Motor neuron (in vitro differentiated cells): ENCODE data around the gene MED25. TPM values are rescaled to one million over a fixed set of nuclear protein-coding genes. Genes with fewer than 3 reads are reported as not detected.

ENCODE experiments used
- ATAC-seq, 8 experiments: fragments of 200-7000 bp; cut with Tn5 transposase; replicated peaks in 6 of 8; 2 replicates each; pipeline ENCODE4 v1.8.0; 2021; ENCODE audit warnings: mild to moderate bottlenecking in 8 of 8, moderate library complexity in 8 of 8
- H3K27ac ChIP-seq, 2 donors: fragments of 250-450 bp; sonication (Bioruptor Pico); 2 replicates each; pipeline ENCODE4 v1.9.0; 2021; ENCODE audit warnings: antibody characterized with exemption in 2 of 2, mild to moderate bottlenecking in 2 of 2, moderate library complexity in 1 of 2
- H3K4me1 ChIP-seq, 2 donors: fragments of 250-450 bp; sonication (Bioruptor Pico); replicated peaks in 1 of 2; 2 replicates each; pipeline ENCODE4 v1.6.1; 2021; ENCODE audit warnings: antibody characterized with exemption in 2 of 2, mild to moderate bottlenecking in 2 of 2, moderate library complexity in 1 of 2
- H3K4me3 ChIP-seq, 5 donors: fragments of 250-450 bp; sonication (Bioruptor Pico); 2 replicates each; pipeline ENCODE4 v1.9.0; 2021; ENCODE audit warnings: antibody characterized with exemption in 5 of 5, mild to moderate bottlenecking in 5 of 5, moderate library complexity in 4 of 5
- WGBS, 10 experiments: fragments of 450-650 bp; shearing (Covaris generic); methylation state at CpG; one replicate each; pipeline ENCODE4 v1.0.0; 2022; 5-methylcytosine and 5-hydroxymethylcytosine counted together
- in situ Hi-C, 9 experiments: fragments of 400-800 bp; cut with MboI; loops; one replicate each; pipeline ENCODE4 v1.15.0; 2021; ENCODE audit warnings: low sequenced_read_pairs in 9 of 9, low pct_unique_long_range_greater_than_20kb in 2 of 9; ENCODE audit not compliant: unreplicated experiment in 9 of 9
- total RNA-seq, 8 experiments: library from RNA; unstranded; fragments of 300-600 nt; gene quantifications; 2 replicates each; pipeline versions ENCODE4 v1.2.3 to v1.2.4, GENCODE V29; 2022

MED25 gene
- total RNA-seq, 8 experiments from 2014 or later = 16.4 to 38.0 (median 24.5) TPM

DNA sequence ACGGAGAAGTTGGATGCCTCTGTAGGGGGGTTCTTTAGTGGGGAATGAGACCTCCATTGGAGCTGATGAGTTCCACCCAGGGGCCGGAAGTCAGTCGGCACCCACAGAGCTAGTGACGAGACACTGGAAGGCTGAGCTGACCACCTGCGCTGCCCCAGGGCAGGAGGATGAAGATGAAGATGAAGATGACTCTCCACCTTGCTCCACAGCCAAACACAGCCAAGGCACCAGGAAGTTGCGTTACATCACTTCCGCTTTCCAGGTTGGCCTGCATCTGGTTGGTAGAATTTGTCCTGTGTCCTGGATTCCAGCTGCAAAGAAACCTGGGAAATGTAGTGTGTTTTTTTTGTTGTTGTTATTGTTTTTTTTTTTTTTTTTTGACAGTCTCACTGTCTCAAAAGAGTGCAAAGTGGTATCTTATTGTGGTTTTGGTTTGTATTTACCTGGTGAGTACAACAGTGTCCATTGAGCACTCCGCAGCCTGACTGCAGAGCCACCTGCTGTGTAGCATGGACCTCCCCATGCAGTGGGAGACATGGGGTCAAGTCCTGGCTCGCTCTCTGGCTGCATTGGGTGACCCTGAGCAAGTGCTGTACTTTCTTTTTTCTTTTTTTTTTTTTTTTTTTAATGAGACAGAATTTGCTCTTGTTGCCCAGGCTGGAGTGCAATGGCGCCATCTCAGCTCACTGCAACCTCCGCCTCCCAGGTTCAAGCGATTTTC is 61.3 kb downstream of the MED25 start:
- ATAC-seq = no peak
- Histone ChIP-seq H3K27ac (no peak overlapping the region), H3K4me1 (peaks cover 4 to 9% of the 10 kb centered on the region in 2 donors), H3K4me3 (peak overlapping the region in 1 of 5 donors; percentile 96)
- 83 to 100% (median 96%) methylated on average over 2 to 9 of the region's 12 CpGs; no CpG with 5 or more reads in 1 of the 10 experiments for WGBS, 10 experiments
- in situ Hi-C loops = no loop called here

DNA sequence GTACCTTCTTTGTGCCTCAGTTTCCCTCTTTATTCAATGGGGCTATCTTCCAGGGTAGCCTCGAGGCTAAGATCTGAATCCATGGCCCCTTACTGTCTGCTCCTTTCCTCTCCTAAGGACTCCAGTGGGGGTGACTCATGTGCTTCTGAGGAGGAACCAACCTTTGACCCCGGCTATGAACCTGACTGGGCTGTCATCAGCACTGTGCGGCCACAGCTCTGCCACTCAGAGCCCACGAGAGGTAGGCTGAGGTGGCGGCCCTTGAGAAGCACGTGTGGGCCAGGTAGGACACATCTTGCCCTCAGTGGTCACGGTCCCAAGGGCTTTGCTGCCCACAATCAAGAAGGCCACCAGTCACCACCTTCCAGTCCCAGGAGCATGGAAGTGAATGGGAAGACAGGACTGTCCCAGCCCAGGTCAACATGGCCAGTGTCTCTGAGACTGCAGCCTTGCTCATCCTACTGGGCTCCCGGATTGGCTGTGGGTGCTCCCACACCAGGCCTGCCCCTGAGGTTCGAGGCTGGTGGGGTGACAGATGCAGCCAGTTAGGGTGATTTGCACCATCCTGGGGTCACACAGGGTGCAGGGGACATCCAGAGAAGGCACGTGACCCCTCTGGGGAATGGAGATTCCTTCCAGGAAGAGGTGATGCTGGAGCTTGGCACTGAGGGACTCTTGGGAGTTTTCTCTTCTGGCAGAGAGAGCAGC is 62.2 kb downstream of the MED25 start:
- H3K4me1 ChIP-seq = peaks cover 4 to 8% of the 10 kb centered on the region in 2 donors
- WGBS, 10 experiments = 94 to 100% (median 100%) methylated on average over 1 to 3 of the region's 10 CpGs; no CpG with 5 or more reads in 6 of the 10 experiments
- in situ Hi-C loops = no loop called here
- H3K4me3 ChIP-seq = no peak overlapping the region
- no peak overlapping the region for H3K27ac ChIP-seq
- ATAC-seq = no peak

DNA sequence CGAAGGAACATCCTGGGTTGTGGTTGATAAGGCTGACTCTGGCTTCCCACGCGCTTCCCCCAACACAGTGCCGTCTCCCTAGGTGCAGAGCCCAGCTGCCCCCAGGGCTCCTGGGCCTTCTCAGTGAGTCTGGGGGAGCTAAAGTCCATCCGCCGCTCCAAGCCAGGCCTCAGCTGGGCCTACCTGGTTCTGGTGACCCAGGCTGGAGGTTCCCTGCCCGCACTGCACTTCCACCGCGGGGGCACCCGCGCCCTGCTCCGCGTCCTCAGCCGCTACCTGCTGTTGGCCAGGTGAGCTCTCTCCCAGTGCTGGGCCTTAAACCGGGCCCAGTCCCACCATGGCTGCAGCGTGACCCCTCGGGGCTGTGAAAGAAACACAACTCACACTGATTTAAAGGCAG is 63.1 kb downstream of the MED25 start:
- no peak overlapping the region for H3K27ac ChIP-seq
- H3K4me1 ChIP-seq = peaks cover 0 to 5% of the 10 kb centered on the region in 2 donors
- in situ Hi-C loops = no loop called here
- no peak for ATAC-seq
- whole genome bisulfite sequencing, 10 experiments = 95% methylated on average over 13 of the region's 17 CpGs; no CpG with 5 or more reads in 9 of the 10 experiments
- H3K4me3 ChIP-seq = no peak overlapping the region

DNA sequence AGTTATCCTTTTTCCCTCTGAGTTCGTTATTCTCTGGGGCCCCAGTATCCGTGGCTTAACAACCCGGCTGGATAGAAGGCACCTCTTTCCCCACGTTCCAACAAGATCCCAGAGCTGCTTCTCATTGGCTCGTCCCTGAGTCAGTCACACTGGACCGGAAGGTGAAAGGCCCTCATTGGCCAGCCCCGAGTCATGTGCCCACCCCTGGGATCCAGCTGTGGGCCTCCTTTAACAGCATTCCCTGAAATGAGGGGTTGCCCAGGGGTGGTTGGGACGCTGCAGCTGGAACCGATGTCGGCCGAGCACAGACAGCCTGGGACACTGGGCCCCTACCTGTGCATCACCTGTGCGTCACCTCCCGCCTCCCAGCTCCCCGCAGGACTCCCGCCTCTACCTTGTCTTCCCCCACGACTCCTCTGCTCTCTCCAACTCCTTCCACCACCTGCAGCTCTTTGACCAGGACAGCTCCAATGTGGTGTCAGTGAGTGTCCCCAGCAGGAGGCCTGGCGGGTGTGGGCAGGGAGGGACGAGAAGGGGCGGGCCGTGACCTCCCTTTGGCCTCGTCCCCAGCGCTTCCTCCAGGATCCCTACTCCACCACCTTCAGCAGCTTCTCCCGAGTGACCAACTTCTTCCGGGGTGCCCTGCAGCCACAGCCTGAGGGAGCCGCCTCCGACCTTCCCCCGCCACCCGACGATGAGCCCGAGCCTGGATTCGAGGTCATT is 63.7 kb downstream of the MED25 start:
- peaks cover 0 to 5% of the 10 kb centered on the region in 2 donors for H3K4me1 ChIP-seq
- no peak overlapping the region for H3K27ac ChIP-seq
- 60 to 100% (median 89%) methylated on average over 1 to 9 of the region's 31 CpGs; no CpG with 5 or more reads in 2 of the 10 experiments for WGBS, 10 experiments
- no peak overlapping the region for H3K4me3 ChIP-seq
- in situ Hi-C loops = no loop called here
- ATAC-seq = no peak

DNA sequence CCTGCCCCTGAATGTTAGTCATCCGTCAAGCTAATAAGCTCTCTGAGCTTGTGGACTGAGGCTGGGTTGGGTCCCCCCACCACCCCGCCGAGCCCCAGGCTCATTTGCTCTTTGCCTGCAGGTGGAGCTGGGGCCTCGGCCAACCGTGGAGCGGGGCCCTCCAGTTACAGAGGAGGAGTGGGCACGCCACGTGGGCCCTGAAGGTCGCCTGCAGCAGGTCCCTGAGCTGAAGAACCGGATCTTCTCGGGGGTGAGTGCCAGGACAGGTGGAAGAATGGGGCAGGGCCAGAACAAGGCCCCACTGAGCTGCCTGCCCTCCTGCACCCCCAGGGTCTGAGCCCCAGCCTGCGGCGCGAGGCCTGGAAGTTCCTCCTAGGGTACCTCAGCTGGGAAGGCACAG is 64.6 kb downstream of the MED25 start:
- H3K4me3 ChIP-seq = no peak overlapping the region
- ATAC-seq = no peak
- H3K4me1 ChIP-seq = peaks cover 0 to 5% of the 10 kb centered on the region in 2 donors
- in situ Hi-C loops = no loop called here
- no peak overlapping the region for H3K27ac ChIP-seq
- 87 to 100% (median 95%) methylated on average over 1 to 6 of the region's 14 CpGs; no CpG with 5 or more reads in 4 of the 10 experiments for WGBS, 10 experiments

DNA sequence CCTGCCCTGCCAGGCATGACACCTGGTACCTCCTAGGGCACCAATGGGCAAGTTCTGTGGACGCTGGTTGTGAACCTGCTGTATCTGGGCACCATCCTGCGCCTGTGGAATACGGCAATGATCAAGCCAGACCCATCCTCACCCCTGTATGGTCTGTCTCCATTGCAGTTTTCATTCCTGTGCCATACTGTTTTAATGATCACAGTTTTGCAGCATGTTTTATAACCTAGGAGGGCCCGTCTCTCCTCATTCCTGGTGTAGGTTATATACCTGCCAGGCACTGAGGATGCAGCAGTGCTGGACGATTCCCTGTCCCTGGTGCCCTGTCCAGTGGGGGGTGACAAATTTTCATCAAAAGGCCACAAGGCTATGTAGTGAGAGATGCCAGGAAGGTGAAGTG is 65.0 kb downstream of the MED25 start:
- WGBS, 10 experiments = 72 to 100% (median 87%) methylated on average over 1 to 5 of the region's 5 CpGs; no CpG with 5 or more reads in 2 of the 10 experiments
- no peak for ATAC-seq
- Histone ChIP-seq H3K27ac (no peak overlapping the region), H3K4me3 (no peak overlapping the region), H3K4me1 (peaks cover 0 to 5% of the 10 kb centered on the region in 2 donors)
- in situ Hi-C loops = no loop called here

DNA sequence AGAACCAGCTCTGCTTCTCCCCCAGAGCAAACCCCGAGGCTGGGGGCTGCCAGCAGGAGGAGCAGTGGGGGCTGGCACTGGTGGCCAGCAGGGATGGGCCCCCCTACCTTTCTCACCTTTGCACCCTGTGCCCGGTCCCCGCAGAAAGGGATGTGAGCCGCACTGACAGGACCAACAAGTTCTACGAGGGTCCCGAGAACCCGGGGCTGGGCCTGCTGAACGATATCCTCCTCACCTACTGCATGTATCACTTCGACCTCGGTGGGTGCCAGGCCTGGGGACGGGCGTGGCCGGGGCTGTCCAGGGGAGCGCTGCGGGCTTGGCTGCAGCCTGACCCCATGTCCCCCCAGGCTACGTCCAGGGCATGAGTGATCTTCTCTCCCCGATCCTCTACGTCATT is 66.0 kb downstream of the MED25 start:
- H3K4me3 ChIP-seq = no peak overlapping the region
- ATAC-seq = no peak
- 67 to 100% (median 99%) methylated on average over 1 to 14 of the region's 18 CpGs; no CpG with 5 or more reads in 6 of the 10 experiments for WGBS, 10 experiments
- no peaks in the 10 kb centered on the region for H3K4me1 ChIP-seq
- in situ Hi-C loops = no loop called here
- H3K27ac ChIP-seq = no peak overlapping the region

DNA sequence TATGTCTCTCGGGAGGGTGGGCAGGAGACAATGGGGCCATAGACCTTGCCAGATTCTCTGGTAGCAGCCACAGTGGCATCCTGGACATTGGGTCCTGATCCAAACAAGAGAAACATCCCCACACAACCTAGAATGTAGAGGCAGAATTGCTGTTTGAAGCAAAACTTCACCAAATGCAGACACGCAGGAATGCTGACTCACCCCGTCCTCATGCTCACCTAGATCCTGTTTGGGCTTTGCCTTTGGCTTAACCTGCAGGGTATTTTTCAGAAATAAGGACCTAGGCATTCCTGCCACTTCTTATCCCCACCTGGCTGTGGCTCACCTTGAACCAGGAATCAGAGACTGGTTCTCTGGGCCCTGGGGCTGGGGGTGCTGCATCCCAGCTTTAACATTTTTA is 66.7 kb downstream of the MED25 start:
- no peaks in the 10 kb centered on the region for H3K4me1 ChIP-seq
- in situ Hi-C loops = no loop called here
- no peak overlapping the region for H3K4me3 ChIP-seq
- no peak for ATAC-seq
- H3K27ac ChIP-seq = no peak overlapping the region
- WGBS, 10 experiments = 81 to 93% (median 88%) methylated on average over 1 to 3 of the region's 3 CpGs; no CpG with 5 or more reads in 6 of the 10 experiments

Other genes with a start within 250 kb of the MED25 start
- 100 to 1,000 TPM in 2 of 8 experiments, 10 to 100 TPM in 6; 61.7 to 145 (median 76.6) TPM for gene NOSIP, start 237.7 kb upstream of the MED25 start, total RNA-seq
- gene PRRG2, start 237.0 kb upstream of the MED25 start, total RNA-seq = 1 to 10 TPM in 1 of 8 experiments, under 1 TPM in 7; 0.21 to 1.1 (median 0.60) TPM
- gene PRR12, start 227.1 kb upstream of the MED25 start, total RNA-seq = 10 to 100 TPM in 3 of 8 experiments, 1 to 10 TPM in 5; 3.3 to 18.8 (median 7.5) TPM
- 10 to 100 TPM in 4 of 8 experiments, 1 to 10 TPM in 2, under 1 TPM in 2; 0.79 to 35.2 (median 7.5) TPM for gene RRAS, start 178.1 kb upstream of the MED25 start, total RNA-seq
- gene SCAF1, start 176.1 kb upstream of the MED25 start, total RNA-seq = 10 to 100 TPM; 10.1 to 33.0 (median 20.1) TPM
- gene IRF3, start 152.4 kb upstream of the MED25 start, total RNA-seq = 100 to 1,000 TPM in 1 of 8 experiments, 10 to 100 TPM in 7; 40.8 to 110 (median 53.4) TPM
- gene BCL2L12, start 152.4 kb upstream of the MED25 start, total RNA-seq = 10 to 100 TPM in 3 of 8 experiments, 1 to 10 TPM in 5; 5.3 to 34.6 (median 8.2) TPM
- 100 to 1,000 TPM; 190 to 369 (median 229) TPM for gene PRMT1, start 141.0 kb upstream of the MED25 start, total RNA-seq
- 1 to 10 TPM in 7 of 8 experiments, under 1 TPM in 1; 0.66 to 5.2 (median 2.1) TPM for gene ADM5, start 128.7 kb upstream of the MED25 start, total RNA-seq
- gene CPT1C, start 127.2 kb upstream of the MED25 start, total RNA-seq = 10 to 100 TPM in 6 of 8 experiments, 1 to 10 TPM in 2; 4.7 to 65.7 (median 36.3) TPM
- 1 to 10 TPM in 1 of 8 experiments, under 1 TPM in 2, not detected in 5; 0.19 to 1.6 (median 0.70) TPM for gene TSKS, start 55.0 kb upstream of the MED25 start, total RNA-seq
- gene AP2A1, start 51.3 kb upstream of the MED25 start, total RNA-seq = 10 to 100 TPM; 58.6 to 76.4 (median 71.7) TPM
- gene FUZ, start 5.0 kb upstream of the MED25 start, total RNA-seq = 10 to 100 TPM in 7 of 8 experiments, 1 to 10 TPM in 1; 9.9 to 27.1 (median 16.2) TPM
- gene PTOV1, start 32.9 kb downstream of the MED25 start, total RNA-seq = 100 to 1,000 TPM in 7 of 8 experiments, 10 to 100 TPM in 1; 60.1 to 215 (median 135) TPM
- gene PNKP, start 49.3 kb downstream of the MED25 start, total RNA-seq = 10 to 100 TPM; 22.8 to 85.2 (median 29.9) TPM
- gene AKT1S1, start 59.1 kb downstream of the MED25 start, total RNA-seq = 10 to 100 TPM in 7 of 8 experiments, 1 to 10 TPM in 1; 8.2 to 59.3 (median 18.3) TPM
- gene TBC1D17, start 59.4 kb downstream of the MED25 start, total RNA-seq = 10 to 100 TPM; 14.3 to 31.0 (median 19.8) TPM
- gene IL4I1, start 78.6 kb downstream of the MED25 start, total RNA-seq = under 1 TPM; 0.21 to 0.99 (median 0.35) TPM
- gene ATF5, start 110.9 kb downstream of the MED25 start, total RNA-seq = 100 to 1,000 TPM in 2 of 8 experiments, 10 to 100 TPM in 6; 16.7 to 141 (median 52.8) TPM
- gene NUP62, start 111.2 kb downstream of the MED25 start, total RNA-seq = 10 to 100 TPM; 26.2 to 67.4 (median 31.6) TPM
- gene SIGLEC11, start 142.9 kb downstream of the MED25 start, total RNA-seq = under 1 TPM in 3 of 8 experiments, not detected in 5; 0.09 to 0.13 (median 0.09) TPM
- gene VRK3, start 207.1 kb downstream of the MED25 start, total RNA-seq = 10 to 100 TPM; 28.3 to 46.5 (median 34.7) TPM
- gene ZNF473, start 207.7 kb downstream of the MED25 start, total RNA-seq = 10 to 100 TPM in 3 of 8 experiments, 1 to 10 TPM in 5; 7.5 to 12.7 (median 8.9) TPM